Retina (tissue), 1 donor: Measurements from ENCODE around the gene C16orf74.
A peak's percentile ranks its signal among the peaks of the same experiment; 100 is the strongest.

Source experiments
- DNase-seq: peaks from one replicate; pipeline ENCODE4 v3.0.0-alpha.2; 2016

C16orf74 gene

DNA sequence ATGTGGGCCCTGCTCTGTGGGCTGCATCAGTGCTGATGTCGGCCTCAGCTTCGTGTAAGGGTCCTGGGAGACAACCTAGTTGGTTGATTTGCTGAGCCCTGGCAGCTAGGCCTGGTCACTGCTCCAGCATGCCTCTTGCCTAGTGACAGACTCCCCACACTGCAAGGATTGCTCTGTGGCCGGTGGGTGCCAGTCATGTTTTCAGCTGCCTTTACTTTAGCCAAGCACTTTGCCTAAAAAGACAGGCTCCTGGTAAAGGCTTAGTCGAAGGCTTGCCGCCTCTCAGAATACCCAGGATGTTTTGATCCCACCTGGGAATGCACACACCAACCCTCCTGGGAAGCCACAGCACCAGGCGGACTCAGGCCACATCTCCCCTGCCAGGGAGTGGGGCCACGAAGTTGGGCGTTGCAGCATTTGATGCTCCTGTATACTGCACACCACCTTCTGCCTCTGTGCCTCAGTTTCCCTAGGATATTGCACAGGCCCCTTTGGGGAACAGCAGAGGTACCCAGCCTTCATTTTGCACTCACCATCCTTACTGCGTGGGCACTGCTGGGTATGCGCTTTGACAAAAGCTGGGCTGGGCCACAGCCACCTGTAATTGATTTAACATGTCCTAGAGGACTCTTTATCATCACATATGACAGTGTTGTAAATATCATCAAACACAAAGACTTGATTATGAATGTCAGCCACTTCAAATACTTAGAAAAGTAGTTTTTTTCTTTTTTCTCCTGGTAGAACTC is 82.0 kb downstream of the C16orf74 start:
- no peak for DNase-seq

DNA sequence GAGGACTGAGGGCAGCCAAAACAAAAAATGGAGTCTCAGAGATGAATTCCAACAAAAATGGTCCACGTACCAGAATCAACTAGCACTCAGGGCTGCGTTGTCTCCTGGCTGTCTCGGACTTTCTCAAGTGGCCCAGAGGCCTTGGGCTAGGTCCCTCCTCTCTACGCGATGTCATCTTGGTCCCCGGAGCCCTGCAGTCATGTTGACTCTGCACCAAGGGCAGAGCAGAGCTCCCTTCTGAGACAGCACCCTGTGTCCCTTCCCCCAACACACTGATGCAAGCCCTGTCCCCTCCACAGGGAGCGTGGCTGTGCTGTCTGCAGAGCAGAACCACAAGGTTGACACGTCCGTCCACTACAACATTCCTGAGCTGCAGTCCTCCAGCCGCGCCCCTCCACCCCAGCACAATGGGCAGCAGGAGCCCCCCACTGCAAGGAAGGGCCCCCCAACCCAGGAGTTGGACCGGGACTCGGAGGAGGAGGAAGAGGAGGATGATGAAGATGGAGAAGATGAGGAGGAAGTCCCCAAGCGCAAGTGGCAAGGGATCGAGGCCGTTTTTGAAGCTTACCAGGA is 83.0 kb downstream of the C16orf74 start:
- no peak for DNase-seq

DNA sequence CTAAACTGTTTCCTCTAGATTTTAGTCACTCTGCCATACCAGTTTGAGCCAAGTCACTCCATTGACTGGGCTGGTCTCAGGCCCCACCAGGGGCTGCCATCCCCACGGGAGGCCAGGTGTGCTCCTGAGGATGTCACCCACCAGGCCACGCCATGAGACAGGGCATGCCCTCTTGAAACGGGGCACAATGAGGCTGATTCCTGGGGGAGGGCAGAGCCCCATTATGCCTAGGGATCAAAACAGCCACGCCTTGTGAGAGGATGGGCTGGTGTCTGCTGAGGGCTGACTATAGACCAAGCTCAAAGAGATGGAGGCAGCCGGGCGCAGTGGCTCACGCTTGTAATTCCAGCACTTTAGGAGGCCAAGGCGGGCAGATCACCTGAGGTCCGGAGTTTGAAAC is 83.6 kb downstream of the C16orf74 start:
- no peak for DNase-seq

DNA sequence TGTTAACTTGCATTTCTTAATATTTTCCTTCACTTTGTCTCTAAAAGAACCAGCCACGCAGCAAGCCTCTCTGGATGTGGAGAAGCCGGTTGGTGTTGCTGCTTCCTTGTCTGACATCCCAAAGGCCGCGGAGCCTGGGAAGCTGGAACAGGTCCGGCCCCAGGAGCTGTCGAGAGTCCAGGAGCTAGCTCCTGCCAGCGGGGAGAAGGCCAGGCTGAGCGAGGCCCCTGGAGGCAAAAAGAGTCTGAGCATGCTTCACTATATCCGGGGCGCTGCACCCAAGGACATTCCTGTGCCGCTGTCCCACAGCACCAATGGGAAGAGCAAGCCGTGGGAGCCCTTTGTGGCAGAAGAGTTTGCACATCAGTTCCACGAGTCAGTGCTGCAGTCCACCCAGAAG is 85.0 kb downstream of the C16orf74 start:
- no peak for DNase-seq

DNA sequence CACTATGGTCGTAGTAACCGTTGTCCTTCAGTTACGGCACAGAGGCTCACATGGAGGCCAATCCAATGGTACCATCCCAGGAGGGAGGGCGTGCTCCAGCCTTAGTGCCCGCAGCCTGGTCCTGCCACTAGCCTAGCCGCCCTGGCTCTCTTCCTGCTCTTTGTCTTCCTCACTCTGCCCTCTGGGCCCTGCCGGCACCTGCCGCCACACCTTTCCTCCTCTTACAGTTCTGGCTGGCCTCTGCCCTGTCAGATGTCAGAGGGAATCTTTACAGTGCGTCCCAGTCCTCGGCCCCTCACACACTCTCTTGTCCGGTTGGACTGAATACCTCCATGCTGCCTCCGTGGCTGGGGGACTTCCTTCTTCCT is 85.5 kb downstream of the C16orf74 start:
- DNase-seq, result no peak

DNA sequence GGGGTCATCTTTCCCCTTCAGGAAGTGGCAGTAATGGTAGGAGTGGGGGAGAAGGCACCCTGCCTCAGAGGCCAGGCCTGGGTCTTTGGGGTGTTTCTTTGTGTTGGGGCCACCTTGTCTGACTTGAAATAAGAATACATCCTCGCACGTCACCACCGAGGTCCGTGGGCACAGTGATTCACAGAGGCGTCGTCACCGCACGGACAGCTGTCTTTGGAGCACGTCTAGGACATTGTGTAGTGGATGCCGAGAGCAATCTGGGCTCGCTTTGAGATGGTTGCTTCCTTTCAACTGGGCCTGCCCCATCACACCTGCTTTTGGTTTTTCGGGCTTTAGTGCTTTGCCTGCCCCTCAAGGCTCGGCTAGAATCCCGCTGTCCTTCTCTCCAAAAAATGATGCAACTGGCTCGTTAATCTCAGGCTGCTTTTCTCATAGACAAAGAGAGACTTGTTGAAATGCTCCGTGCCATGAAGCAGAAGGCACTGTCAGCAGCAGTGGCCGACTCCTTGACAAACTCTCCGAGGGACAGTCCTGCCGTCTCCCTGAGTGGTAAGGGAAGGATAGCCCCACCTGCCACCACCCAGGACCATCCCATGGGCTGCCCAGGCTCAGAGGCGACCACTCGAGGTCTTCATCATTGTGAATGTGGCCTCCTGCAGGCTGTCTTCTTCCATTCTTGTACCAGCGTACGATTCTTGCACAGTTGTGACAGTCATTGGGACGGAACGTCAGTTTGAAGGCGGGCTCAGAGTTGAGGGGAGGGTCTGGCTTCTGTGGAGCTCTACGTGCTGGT is 86.1 kb downstream of the C16orf74 start:
- no peak for DNase-seq

DNA sequence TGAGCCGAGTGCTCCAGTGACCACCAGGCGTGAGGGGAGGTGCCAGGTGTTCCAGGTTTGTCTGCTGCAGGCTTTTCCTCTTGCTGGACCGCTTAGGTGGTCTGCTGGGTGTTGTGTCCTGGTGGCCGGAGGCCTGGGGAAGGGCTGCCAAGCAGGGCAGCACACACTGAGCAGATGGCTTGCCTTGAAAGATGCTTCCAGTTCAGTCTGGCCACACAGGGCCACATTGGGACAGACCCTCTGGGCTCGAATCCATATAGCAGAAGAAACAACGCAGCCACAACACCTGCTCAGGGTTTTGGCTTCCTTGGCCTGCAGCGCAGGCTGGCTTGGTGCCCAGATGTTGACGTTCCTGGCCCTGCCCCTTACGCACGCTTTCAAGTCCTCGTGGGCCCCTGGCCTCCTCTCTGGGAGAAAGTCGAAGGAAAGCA is 87.0 kb downstream of the C16orf74 start:
- DNase-seq, result no peak

DNA sequence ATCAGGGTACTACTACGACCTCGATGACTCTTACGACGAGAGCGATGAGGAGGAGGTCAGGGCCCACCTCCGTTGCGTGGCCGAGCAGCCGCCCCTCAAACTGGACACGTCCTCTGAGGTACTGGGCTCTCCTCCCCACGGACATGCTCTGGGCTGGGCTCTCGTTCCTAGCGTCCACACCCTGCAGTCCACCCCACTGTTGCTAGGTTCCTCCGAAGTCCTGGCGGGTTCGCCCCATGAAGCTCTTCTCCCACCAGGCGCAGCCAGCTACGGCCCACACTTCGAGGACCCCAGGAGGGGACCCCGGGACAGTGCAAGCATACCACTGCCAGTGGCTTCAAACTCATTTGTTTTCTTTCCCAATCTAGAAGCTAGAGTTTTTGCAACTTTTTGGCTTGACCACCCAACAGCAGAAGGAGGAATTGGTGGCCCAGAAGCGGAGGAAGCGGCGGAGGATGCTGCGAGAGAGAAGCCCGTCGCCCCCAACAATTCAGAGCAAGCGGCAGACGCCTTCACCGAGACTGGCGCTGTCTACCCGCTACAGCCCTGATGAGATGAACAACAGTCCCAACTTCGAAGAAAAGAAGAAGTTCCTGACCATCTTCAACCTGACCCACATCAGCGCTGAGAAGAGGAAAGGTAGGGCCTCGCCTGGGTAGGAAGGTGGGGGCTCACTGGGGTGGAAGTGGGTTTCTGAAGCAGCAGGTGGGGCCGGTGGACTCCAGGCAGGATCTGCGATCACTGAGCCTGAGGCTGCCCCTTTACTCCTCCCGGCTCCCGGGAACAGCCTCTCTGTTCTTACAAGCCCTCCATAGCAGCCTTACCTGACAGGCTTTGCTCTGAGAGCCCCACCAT is 87.7 kb downstream of the C16orf74 start:
- DNase-seq, result no peak

DNA sequence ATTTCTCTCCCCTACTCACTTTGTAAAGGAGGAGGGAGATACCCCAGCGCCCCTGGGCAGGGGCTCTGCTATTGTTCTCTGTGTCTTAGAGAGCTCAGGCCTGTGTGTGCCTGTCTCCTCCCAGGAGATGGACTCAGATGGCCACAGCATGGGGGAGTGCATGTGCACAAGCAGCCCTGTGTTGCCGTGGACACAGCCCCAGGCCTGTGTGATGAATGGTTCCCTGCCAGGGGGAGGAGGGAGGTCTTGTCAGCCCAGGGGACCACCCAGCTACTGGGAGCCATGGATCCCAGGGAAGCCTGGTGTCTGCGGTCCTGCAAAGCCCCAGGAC is 88.4 kb downstream of the C16orf74 start:
- DNase-seq, result peak; percentile 91

DNA sequence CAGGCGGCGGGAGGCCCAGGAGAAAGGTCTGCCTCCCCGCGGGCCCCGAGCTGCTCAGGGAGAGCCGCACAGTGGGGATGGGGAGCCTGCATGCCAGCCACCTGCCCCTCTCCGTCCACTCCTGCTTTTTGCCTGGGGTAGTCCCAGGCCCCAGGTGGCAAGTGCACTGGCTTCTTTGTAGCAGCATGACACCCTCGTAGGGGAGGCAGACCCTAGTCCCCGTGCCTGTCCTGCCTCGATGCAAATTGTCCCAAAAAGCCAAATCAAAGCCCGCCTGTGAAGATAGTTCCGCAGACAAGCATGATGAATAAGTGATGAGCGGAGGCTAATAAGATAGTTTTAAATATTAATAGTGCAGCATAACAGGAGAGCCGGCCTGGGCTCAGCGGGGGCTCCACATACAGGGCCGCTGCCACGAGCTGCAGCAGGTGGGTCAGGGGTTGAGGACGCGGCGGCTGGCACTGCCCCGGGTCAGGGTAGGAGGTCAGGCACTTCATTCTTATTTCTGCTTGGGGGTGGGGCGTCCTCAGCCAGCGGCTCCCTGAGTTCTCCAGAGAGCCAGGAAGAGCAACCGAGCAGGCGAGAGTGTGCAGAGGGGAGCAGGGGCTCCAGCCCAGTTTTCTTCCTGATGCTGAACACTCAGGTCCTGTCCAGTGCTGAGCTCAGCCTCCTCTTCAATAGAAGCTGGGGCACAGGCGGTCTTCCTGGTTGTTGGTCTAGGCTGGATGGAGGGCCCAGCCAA is 89.0 kb downstream of the C16orf74 start:
- DNase-seq, result peak; percentile 91

DNA sequence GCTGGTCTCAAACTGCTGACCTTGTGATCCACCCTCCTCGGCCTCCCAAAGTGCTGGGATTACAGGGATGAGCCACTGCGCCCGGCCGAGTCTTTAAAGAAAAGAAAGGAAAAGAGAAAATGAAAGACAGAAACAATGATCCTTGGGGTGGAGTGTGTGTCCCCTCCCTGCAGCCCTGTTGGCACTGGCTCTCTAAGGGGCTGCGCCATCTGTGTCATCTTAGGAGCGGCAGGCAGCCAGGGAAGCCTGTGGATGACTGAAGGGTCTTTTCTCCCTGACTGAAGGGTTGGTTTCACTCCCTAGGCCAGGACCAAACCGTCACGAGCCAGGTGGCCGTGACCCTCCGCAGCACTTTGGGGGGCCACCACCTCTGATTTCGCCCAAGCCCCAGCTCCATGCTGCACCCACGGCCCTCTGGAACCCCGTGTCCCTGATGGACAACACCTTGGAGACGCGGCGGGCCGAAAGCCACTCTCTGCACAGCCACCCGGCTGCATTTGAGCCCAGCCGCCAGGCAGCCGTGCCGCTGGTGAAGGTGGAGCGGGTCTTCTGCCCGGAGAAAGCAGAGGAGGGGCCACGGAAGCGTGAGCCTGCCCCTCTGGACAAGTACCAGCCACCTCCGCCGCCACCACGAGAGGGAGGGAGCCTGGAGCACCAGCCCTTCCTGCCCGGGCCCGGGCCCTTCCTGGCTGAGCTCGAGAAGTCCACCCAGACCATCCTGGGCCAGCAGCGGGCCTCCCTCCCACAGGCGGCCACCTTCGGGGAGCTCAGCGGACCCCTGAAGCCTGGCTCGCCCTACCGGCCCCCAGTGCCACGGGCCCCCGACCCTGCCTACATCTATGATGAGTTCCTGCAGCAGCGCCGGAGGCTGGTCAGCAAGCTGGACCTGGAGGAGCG is 89.8 kb downstream of the C16orf74 start:
- peak; percentile 60 for DNase-seq

DNA sequence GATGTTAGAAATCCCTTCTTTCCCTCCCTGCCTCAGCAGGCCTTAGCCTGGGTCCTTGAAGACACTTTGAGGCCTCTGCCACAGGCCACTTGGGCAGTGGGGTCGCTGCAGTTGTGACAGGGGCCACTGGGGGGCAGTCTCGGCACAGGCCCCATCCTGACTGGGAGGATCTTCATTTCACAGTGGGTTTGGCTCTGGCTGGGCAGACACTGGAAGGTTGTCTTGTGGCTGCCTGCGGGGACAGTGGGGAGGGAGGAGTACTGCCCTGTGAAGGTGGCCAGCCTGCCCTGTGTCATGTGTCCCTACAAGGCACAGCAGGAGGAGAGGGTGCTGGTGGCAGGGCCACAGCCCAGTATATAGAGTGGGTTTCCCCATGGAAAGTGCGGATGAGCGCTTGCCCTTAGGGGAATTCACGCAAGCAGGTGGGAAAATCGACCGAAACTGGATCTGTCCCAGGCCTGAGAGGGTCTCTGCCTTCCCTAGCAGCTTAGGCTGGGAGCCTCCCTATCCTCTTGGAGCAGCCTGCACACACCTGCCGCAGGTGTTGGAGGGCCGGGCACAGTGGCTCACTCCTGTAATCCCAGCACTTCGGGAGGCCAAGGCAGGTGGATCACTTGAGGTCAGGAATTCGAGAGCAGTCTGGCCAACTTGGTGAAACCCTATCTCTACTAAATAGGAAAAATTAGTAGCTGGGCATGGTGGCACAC is 90.9 kb downstream of the C16orf74 start:
- peak; percentile 87 for DNase-seq

DNA sequence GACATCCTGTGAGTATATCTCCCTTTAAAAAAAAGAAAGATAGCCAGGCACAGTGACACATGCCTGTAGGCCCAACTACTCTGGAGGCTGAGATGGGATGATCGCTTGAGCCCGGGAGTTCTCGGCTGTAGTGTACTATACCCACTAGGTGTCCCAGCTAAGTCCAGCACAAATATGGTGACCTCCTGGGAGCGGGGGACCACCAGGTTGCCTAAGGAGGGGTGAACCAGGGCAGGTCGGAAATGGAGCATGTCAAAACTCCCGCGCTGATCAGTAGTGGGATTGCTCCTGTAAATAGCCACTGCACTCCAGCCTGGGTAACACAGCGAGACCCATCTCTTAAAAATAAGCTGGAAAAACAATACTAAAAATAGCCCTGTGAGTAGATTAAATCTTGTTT is 91.6 kb downstream of the C16orf74 start:
- no peak for DNase-seq

DNA sequence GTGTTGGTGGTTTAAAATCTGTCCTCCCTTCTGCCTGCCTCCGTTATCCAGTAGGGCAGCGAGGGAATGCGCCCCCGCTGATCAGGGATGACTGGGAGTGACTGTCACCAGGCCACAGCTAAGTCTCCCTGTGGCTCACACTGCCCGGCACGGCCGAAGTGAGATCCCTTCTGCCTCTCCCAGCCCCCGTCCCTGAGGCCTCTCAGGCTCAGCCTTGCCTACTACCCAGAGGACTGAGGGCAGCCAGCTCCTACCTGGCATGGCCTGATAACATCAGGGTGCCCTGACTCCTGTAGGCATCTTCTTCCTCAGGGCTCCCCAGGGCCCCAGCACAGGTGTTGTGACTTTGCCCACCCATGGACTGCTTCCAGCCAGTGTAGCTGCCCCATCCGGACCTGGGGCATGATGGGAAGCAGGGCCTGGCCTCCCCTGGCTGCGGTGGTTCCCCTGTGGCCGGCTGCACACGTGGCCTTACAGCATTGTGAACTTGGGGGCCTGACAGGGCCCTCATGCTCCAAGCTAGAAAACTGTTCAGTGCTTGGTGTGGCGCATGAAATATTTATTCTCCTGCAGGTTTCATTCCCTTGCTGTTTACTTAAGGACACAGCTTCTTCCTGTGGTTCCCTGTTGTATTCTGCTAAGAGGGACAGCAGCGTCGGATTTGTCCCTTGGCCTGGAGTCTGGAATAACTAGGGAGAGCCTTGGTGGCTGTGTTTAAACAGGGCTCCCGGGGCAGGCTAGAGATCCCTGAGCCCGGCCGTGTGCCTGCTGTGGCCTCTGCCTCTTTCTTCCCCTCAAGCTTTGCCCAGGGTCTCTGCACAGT is 92.2 kb downstream of the C16orf74 start:
- no peak for DNase-seq

DNA sequence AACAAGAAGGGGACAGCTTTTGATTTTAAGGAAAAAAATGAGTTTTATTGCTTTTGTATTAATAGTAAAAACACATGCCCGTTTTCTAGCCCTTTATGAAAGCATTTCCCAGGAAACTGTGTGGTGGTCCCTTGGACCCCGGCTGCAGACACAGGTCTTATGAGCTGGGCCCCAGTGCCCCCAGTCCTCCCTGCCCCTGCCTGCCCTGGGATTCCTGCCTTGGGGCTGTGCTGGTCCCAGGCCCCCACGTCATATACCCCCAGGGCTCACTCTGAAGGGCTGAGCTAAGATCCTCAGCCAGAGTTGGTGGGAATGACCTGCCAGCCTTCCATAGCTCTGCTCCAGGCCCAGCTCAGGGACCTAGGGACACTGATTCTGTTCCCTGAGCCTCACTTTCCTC is 92.9 kb downstream of the C16orf74 start:
- no peak for DNase-seq
